ENCODE data around the gene ZNF705A. TPM values are rescaled to one million over a fixed set of nuclear protein-coding genes. Genes with fewer than 3 reads are reported as not detected.
"Not testable (repeated sequence)": the region's sequence is repeated elsewhere in the genome, so short reads cannot be mapped to it uniquely, and the experiment has no call there.

Gene ZNF705A
- total and polyA plus RNA-seq, 2 donors, result 0.05 TPM; not detected in 1

- H3K27ac ChIP-seq (ENCODE audit: low read depth in 1 of 2, low read length in 1 of 2); H3K4me3 ChIP-seq (ENCODE audit: low read length in 2 of 2); H3K4me1 ChIP-seq (ENCODE audit: control insufficient read depth in 2 of 2, insufficient read depth in 2 of 2, low read length in 2 of 2); DNase-seq (ENCODE audit: low read depth in 6 of 9, low spot score in 9 of 9); H3K9me3 ChIP-seq (ENCODE audit: control insufficient read depth in 2 of 2, insufficient read depth in 1 of 2, low read length in 1 of 2); H3K36me3 ChIP-seq (ENCODE audit: control insufficient read depth in 2 of 2, insufficient read depth in 2 of 2, low read length in 1 of 2); H3K27me3 ChIP-seq (ENCODE audit: control insufficient read depth in 2 of 2, insufficient read depth in 1 of 2, low read length in 1 of 2): not testable (repeated sequence)
- WGBS, result 95% methylated on average over 16 of the region's 16 CpGs
Measured at GRCh38 chr12:8222303-8222702, 65.5 kb downstream of the ZNF705A start.

- not testable (repeated sequence) for H3K9me3 ChIP-seq (ENCODE audit: control insufficient read depth in 2 of 2, insufficient read depth in 1 of 2, low read length in 1 of 2); H3K4me3 ChIP-seq (ENCODE audit: low read length in 2 of 2); DNase-seq (ENCODE audit: low read depth in 6 of 9, low spot score in 9 of 9); H3K27ac ChIP-seq (ENCODE audit: low read depth in 1 of 2, low read length in 1 of 2); H3K4me1 ChIP-seq (ENCODE audit: control insufficient read depth in 2 of 2, insufficient read depth in 2 of 2, low read length in 2 of 2); H3K27me3 ChIP-seq (ENCODE audit: control insufficient read depth in 2 of 2, insufficient read depth in 1 of 2, low read length in 1 of 2); H3K36me3 ChIP-seq (ENCODE audit: control insufficient read depth in 2 of 2, insufficient read depth in 2 of 2, low read length in 1 of 2)
- 88% methylated on average over 13 of the region's 13 CpGs for WGBS
Measured at GRCh38 chr12:8223646-8224045, 66.8 kb downstream of the ZNF705A start.

GRCh38 chr12:8224782-8225181 lies 68.0 kb downstream of the ZNF705A start:
- DNase-seq (ENCODE audit: low read depth in 6 of 9, low spot score in 9 of 9); H3K36me3 ChIP-seq (ENCODE audit: control insufficient read depth in 2 of 2, insufficient read depth in 2 of 2, low read length in 1 of 2): not testable (repeated sequence)

GRCh38 chr12:8226355-8226754 lies 69.5 kb downstream of the ZNF705A start:
- DNase-seq (ENCODE audit: low read depth in 6 of 9, low spot score in 9 of 9), result no peak
- no peaks in the 10 kb centered on the region for H3K27me3 ChIP-seq (ENCODE audit: control insufficient read depth in 2 of 2, insufficient read depth in 1 of 2, low read length in 1 of 2)
- H3K4me3 ChIP-seq (ENCODE audit: low read length in 2 of 2), result no peak overlapping the region
- no peaks in the 10 kb centered on the region for H3K36me3 ChIP-seq (ENCODE audit: control insufficient read depth in 2 of 2, insufficient read depth in 2 of 2, low read length in 1 of 2)
- no peaks in the 10 kb centered on the region for H3K4me1 ChIP-seq (ENCODE audit: control insufficient read depth in 2 of 2, insufficient read depth in 2 of 2, low read length in 2 of 2)
- 96% methylated on average over 8 of the region's 8 CpGs for WGBS
- H3K9me3 ChIP-seq (ENCODE audit: control insufficient read depth in 2 of 2, insufficient read depth in 1 of 2, low read length in 1 of 2), result no peaks in the 10 kb centered on the region
- no peak overlapping the region for H3K27ac ChIP-seq (ENCODE audit: low read depth in 1 of 2, low read length in 1 of 2)

More at GRCh38 chr12:8224782-8225181, 68.0 kb downstream of the ZNF705A start:
- not testable (repeated sequence) for H3K4me1 ChIP-seq (ENCODE audit: control insufficient read depth in 2 of 2, insufficient read depth in 2 of 2, low read length in 2 of 2); H3K4me3 ChIP-seq (ENCODE audit: low read length in 2 of 2); H3K9me3 ChIP-seq (ENCODE audit: control insufficient read depth in 2 of 2, insufficient read depth in 1 of 2, low read length in 1 of 2); H3K27ac ChIP-seq (ENCODE audit: low read depth in 1 of 2, low read length in 1 of 2); H3K27me3 ChIP-seq (ENCODE audit: control insufficient read depth in 2 of 2, insufficient read depth in 1 of 2, low read length in 1 of 2)
- WGBS, result 98% methylated on average over 11 of the region's 11 CpGs

GRCh38 chr12:8226992-8227731 lies 70.3 kb downstream of the ZNF705A start, which contains the start of gene FAM90A1:
Gene FAM90A1, minus strand, starts transcription at chr12:8227618. Its CDS starts 2,786 bp downstream, at chr12:8224832.
- not testable (repeated sequence) for H3K27me3 ChIP-seq (ENCODE audit: control insufficient read depth in 2 of 2, insufficient read depth in 1 of 2, low read length in 1 of 2); H3K4me1 ChIP-seq (ENCODE audit: control insufficient read depth in 2 of 2, insufficient read depth in 2 of 2, low read length in 2 of 2); H3K36me3 ChIP-seq (ENCODE audit: control insufficient read depth in 2 of 2, insufficient read depth in 2 of 2, low read length in 1 of 2); H3K9me3 ChIP-seq (ENCODE audit: control insufficient read depth in 2 of 2, insufficient read depth in 1 of 2, low read length in 1 of 2); H3K27ac ChIP-seq (ENCODE audit: low read depth in 1 of 2, low read length in 1 of 2); H3K4me3 ChIP-seq (ENCODE audit: low read length in 2 of 2)
- WGBS, result 53% methylated on average over 22 of the region's 22 CpGs
- peak in 1 of 9 donors; percentile 16 for DNase-seq (ENCODE audit: low read depth in 6 of 9, low spot score in 9 of 9)

- not testable (repeated sequence) for H3K4me3 ChIP-seq (ENCODE audit: low read length in 2 of 2)
Measured at GRCh38 chr12:8227732-8228077, 70.9 kb downstream of the ZNF705A start.

GRCh38 chr12:8228607-8229006 lies 71.8 kb downstream of the ZNF705A start:
- 97% methylated on average over 11 of the region's 11 CpGs for WGBS
- not testable (repeated sequence) for H3K27ac ChIP-seq (ENCODE audit: low read depth in 1 of 2, low read length in 1 of 2); H3K4me3 ChIP-seq (ENCODE audit: low read length in 2 of 2); H3K36me3 ChIP-seq (ENCODE audit: control insufficient read depth in 2 of 2, insufficient read depth in 2 of 2, low read length in 1 of 2); H3K4me1 ChIP-seq (ENCODE audit: control insufficient read depth in 2 of 2, insufficient read depth in 2 of 2, low read length in 2 of 2); DNase-seq (ENCODE audit: low read depth in 6 of 9, low spot score in 9 of 9); H3K9me3 ChIP-seq (ENCODE audit: control insufficient read depth in 2 of 2, insufficient read depth in 1 of 2, low read length in 1 of 2); H3K27me3 ChIP-seq (ENCODE audit: control insufficient read depth in 2 of 2, insufficient read depth in 1 of 2, low read length in 1 of 2)

More at GRCh38 chr12:8227732-8228077, 70.9 kb downstream of the ZNF705A start:
- H3K36me3 ChIP-seq (ENCODE audit: control insufficient read depth in 2 of 2, insufficient read depth in 2 of 2, low read length in 1 of 2); H3K27ac ChIP-seq (ENCODE audit: low read depth in 1 of 2, low read length in 1 of 2); H3K9me3 ChIP-seq (ENCODE audit: control insufficient read depth in 2 of 2, insufficient read depth in 1 of 2, low read length in 1 of 2); H3K27me3 ChIP-seq (ENCODE audit: control insufficient read depth in 2 of 2, insufficient read depth in 1 of 2, low read length in 1 of 2); H3K4me1 ChIP-seq (ENCODE audit: control insufficient read depth in 2 of 2, insufficient read depth in 2 of 2, low read length in 2 of 2); DNase-seq (ENCODE audit: low read depth in 6 of 9, low spot score in 9 of 9): not testable (repeated sequence)
- 56% methylated on average over 7 of the region's 7 CpGs for WGBS

GRCh38 chr12:8229486-8229885 lies 72.7 kb downstream of the ZNF705A start:
- not testable (repeated sequence) for DNase-seq (ENCODE audit: low read depth in 6 of 9, low spot score in 9 of 9); H3K27ac ChIP-seq (ENCODE audit: low read depth in 1 of 2, low read length in 1 of 2); H3K4me1 ChIP-seq (ENCODE audit: control insufficient read depth in 2 of 2, insufficient read depth in 2 of 2, low read length in 2 of 2); H3K9me3 ChIP-seq (ENCODE audit: control insufficient read depth in 2 of 2, insufficient read depth in 1 of 2, low read length in 1 of 2); H3K4me3 ChIP-seq (ENCODE audit: low read length in 2 of 2); H3K36me3 ChIP-seq (ENCODE audit: control insufficient read depth in 2 of 2, insufficient read depth in 2 of 2, low read length in 1 of 2); H3K27me3 ChIP-seq (ENCODE audit: control insufficient read depth in 2 of 2, insufficient read depth in 1 of 2, low read length in 1 of 2)
- WGBS, result 78% methylated on average over 7 of the region's 7 CpGs
